HCEC 1CT (cell line): ENCODE results near the gene SOWAHD.
"Not testable (repeated sequence)": the region's sequence is repeated elsewhere in the genome, so short reads cannot be mapped to it uniquely, and the experiment has no call there.

Experiments used
- DNase-seq: peaks from one replicate; pipeline ENCODE4 v3.0.0-alpha.2; 2017

The SOWAHD gene

DNA sequence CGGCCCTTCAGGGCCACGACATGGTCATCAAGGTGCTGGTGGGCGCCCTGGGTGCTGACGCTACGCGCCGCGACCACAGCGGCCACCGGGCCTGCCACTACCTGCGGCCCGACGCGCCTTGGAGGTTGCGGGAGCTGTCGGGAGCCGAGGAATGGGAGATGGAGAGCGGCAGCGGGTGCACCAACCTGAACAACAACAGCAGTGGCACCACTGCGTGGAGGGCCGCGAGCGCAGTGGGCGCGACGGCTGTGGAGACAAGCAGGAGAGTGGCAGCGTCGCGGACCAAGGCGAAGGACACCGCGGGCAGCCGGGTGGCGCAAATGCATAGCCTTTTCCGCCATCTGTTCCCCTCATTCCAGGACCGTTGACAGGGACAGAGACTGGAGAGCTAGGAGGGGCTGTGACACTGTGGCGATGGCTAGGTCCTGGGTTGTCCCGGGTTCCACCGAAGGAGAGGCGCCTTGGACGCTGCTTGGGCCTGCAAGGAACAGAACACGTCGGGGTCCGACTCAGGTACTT lies 919 bp downstream of the SOWAHD start:
- no peak for DNase-seq

DNA sequence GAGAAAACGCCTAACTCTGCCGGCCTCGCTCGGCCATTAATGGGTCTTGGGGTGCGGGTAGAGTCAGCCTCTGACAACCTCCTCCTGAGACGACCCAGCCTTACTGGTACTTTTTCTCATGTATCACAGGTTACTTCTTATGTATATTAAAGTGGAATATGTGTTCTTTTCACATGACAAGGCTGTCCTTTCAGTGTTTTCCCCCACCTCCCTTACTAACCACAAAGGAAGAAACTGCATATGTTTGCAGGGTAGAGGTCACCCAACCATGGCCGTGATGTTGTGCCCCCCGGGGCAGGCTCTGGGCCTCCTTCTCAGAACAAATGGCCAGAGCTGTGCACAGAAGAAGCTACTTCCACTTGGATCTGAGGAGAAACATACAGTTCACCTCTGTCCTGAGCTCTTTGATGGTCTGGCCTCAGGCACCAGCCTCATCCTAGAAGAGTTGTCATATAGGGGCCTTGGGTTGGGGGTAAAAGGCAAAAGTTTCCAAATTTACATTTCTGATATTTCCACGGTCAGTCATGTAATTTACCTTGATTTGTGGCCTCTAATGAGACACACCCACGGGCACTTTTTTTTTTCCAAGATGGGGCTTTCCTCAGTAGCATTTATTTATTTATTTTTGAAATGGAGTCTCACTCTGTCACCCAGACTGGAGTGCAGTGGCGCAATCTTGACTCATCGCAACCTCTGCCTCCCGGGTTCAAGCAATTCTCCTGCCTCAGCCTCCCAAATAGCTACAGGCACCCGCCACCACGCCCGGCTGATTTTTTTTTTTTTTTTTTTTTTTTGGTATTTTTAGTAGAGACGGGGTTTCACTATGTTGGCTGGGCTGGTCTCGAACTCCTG lies 1.9 kb downstream of the SOWAHD start:
- no peak for DNase-seq

DNA sequence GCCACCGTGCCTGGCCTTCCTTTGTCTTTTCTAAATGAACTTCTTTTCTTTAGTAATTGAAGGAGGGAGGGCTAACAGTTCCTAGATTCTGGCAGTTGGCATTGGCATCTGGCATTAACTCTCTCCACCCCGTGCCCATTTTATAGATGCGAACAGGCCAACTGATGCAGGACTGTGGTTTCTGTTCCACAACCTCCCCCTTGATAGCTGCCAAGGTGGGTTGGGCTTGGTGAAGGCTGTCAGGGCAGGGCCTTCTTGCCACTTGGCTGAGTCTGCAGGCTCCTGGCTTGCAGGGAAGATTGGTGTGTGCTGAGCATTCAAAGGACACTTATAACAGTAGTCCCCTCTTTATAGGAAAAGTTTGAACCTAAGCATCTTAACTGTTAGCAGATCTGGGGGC lies 4.3 kb downstream of the SOWAHD start:
- no peak for DNase-seq

DNA sequence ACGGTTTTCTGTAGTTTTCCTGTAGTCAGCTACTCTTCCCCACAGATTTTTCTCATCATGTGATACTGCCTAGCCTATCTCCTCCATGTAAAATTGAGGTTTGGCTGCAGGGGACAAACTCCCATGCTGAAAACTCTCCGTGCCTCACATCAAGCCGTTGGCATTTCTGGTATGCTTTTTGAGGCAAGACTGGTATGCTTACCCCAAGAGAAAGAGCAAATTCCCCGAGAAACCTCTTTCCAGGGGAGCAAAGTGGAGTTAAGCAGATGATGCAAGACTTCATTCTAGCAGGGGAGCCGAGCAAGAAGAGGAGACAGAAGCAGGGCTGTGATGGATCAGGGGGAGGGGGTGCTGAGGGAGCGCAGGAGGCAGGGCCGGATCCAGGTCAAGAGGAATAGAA lies 4.8 kb downstream of the SOWAHD start:
- DNase-seq = peak; percentile 36

DNA sequence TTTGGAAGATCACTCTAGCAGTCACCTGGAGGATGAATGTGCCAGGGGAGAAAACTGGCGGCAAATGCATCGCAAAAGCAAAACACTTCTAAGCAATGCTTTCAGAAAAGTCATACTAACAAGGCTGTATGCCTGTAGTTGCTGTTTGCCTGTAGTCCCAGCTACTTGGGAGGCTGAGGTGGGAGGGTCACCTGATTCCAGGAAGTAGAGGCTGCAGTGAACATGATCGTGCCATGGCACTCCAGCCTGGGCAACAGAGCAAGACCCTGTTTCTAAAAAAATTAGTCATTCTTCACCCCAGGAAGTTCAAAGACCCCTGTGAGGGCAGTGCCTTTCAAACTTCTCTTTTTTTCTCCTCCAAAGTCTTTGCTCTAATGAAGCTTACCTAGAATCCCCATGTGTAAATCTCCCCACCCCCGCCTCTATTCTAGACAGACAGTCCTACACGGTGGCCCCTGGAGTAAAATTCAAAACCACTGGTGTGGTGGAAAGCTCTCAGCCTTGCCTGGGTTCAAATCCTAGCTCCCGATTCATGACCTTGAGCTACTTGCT lies 5.5 kb downstream of the SOWAHD start:
- DNase-seq = no peak

DNA sequence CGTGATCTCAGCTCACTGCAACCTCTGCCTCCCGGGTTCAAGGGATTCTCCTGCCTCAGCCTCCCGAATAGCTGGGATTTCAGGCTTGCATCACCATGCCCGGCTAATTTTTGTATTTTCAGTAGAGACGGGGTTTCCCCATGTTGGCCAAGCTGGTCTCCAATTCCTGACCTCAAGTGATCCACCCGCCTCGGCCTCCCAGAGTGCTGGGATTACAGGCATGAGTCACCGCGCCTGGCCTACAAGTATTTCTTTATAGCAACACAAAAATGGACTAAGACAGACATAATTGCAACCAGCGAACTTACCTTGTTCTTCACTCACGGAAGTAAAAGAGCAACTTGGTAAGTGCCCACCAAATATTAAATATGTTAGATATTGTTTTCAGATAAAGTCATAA lies 10.0 kb downstream of the SOWAHD start:
- DNase-seq = peak; percentile 28

DNA sequence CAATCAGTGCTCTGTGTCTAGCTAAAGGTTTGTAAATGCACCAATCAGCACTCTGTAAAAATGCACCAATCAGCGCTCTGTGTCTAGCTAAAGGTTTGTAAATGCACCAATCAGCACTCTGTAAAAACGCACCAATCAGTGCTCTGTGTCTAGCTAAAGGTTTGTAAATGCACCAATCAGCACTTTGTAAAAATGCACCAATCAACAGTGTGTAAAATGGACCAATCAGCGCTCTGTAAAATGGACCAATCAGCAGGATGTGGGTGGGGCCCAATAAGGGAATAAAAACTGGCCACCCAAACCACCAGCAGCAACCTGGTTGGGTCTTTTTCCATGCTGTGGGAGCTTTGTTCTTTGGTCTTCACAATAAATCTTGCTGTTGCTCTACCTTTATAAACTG lies 11.0 kb downstream of the SOWAHD start:
- not testable (repeated sequence) for DNase-seq

DNA sequence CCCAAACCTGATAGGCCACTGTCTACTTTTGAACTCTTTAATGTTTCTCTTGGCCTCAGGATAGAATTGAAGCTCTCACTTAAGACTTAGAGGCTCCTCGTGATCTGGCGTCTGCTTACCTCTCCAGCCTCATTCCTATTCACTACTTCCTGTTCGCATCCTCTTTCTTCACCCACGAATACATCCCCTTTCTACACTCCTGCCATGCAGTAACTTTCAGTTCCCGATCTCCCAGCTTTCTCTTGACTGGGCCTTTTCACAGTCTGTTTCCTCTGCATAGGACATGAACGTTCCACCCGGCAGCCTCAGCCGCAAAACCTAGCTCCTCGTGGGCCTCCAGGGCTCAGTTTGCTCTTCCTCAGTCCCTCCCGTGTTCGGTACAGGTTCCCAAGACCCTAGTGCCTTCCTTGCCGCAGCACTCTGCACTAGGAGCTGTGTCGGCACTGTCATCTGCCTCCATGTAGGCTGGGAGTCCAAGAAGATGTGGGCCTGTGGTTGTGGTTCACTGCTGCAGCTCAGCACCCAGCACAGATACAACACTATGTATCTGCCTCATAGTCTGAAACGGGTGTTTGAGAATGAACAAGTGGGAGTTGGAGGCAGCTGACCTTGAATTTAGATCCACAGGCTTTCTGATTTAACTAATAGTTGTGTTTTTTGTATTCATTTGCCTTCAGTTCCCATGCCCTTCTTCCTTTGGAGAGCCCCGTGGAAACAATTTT lies 17.3 kb downstream of the SOWAHD start:
- DNase-seq = no peak

DNA sequence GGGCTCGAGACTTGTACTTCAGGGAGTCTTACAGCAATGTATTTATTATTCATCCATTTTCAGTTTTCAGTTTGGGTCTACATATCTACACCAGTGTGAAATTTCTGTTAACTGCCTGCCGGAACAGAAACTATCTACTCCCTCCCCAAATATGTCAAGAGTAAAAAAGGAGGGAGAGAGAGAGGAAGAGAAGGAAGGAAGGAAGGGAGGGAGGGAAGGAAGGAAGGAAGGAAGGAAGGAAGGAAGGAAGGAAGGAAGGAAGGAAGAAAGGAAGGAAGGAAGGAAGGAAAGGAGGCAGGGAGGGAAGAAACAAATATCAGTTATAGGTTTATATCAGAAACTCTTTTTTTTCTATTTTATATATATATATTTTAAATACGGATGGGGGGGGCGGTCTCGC lies 20.4 kb downstream of the SOWAHD start:
- no peak for DNase-seq

DNA sequence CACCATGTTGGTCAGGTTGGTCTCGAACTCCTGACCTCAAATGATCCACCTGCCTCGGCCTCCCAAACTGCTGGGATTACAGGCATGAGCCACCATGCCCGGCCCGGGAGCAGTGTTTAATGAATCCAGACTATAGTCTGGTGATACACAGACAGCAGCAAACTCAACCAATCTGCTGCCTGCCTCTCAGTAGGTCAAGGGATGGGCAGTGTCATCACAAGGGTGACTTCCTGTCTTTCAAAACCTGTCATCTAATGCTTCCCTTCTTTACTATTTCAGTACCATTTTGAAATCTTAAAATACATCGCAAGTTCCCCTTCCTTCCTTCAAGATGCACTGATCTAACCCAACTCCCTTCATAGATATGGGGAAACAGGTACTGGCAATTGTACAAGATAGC lies 24.6 kb downstream of the SOWAHD start:
- DNase-seq = no peak

DNA sequence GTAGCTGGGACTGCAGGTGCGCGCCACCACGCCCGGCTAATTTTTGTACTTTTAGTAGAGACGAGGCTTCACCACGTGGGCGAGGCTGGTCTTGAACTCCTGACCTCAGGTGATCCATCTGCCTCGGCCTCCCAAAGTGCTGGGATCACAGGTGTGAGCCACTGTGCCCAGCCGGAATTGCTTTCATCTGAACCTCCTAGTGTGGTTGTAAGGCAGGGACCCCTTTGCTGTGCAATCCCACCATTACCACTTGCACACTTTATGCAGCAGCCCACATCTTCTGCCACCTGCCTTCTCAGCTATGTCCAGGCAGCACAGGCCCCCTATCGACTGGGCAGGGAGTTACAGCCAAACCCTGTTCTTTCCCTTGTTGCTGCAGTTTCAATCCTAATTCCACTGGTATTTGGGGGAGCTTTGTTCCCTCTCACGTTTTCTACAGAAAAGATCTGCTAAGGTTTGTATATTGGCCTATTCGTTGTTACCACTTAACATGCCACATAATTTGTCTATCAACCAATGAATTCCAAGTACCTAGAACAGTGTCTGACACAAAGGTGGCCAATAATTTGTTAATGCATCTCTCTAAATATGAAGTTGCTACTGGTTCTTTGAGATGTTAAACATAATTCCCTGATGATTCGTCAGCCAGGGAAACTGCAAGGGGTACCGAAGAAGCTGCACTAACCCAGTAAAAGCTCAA lies 26.5 kb downstream of the SOWAHD start:
- peak; percentile 35 for DNase-seq

DNA sequence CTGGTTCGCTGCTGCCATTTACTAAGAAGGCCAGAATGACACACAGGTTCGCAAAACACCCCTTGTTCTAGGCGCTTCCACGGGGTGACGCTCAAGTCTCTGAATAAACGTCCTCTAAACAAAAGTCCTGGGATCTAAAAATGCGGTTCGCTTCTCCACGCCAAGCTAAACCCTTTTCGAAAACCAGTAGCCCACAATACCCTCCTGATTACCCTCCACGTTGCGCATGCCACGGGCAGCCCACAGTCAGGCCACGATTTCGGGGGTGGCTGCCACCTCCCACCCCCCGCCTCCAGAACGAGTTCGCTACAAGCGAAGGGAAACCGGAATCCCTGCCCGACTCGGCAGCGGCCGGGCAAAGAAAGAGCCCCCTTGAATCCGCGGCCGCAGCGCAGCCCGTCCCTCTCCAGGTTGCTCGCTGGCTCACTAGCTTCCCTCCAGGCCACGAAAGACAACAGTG lies 32.6 kb downstream of the SOWAHD start:
- DNase-seq = peak; percentile 55

DNA sequence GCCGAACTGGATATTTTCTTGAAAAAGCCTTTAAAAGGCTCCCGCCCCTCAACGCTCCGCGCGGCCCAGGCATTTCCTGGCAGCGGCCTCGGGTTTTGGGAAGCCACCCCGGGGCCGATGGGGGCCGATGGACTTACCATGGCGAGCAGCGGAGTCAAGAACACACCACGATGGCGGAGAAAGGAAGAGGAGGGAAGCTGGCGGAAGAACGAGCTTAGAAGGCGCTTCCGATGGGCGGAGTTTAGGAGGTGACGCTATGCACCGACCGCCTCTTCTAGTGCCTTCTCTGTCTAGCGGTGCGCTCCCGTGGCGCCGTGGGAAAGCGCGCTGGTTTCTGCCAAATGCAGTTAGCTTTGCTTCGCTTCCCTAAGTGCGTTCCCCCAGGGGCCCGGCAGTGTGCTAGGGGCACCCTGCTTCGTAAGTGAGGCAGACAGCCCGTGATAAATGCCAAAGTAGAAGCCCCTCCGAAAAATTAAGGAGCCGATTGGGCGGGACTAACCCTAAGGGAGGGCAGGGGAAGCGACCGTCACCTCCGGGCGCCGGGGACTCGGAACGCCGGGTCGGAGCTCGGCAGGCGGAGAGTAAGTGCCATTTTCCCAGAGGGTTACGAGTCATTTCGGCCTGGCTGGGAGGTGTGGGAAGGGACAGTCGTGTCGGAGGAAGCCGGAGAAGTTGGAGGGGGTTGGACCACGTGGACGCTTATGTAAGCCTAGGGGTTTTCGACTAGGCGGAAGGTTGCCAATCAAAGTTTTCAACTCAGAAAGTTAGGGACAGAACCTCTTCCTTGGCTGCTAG lies 33.2 kb downstream of the SOWAHD start, which contains the start of gene RPL39:
Gene RPL39, minus strand, starts transcription at position 194 of the 795 bp plus-strand sequence. Its CDS starts 54 bp downstream, at position 140.
- DNase-seq = peak; percentile 85

DNA sequence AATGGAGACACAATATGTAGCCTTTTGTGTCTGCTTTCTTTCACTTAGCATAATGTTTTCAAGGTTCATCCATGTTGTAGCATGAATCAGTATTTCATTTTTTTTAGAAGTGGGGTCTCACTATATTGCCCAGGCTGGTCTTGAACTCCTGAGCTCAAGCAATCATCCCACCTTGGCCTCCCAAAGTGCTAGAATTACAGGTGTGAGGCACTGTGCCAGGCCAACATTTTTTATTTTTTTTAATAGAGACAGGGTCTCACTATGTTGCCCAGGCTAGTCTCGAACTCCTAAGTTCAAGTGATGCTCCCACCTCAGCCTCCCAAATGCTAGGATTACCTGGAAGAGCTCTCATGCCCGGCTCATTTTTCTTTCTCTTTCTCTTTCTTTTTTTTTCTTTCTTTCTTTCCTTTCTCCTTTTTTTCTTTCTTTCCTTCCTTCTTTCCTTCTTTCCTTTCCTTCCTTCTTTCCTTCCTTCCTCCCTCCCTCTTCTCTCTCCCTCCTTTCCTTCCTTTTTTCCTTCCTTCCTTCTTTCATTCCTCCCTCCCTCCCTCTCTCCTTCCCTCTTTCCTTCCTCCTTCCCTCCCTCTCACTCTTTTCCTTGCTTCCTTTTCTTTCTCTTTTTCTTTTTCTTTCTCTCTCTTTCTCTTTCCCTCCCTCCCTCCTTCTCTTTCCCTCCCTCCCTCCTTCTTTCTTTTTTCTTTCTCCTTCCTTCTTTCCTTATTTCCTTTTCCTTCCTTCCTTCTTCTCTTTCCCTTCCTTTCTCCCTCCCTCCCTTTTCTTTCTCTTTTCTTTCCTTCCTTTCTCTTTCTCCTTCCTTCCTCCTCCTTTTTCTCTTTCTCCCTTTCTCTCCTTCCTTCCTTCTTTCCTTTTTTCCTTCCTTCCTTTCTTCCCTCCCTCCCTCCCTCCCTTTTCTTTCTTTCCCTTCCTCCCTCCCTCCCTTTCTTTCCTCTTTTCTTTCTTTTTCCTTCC lies 43.1 kb downstream of the SOWAHD start:
- no peak for DNase-seq

DNA sequence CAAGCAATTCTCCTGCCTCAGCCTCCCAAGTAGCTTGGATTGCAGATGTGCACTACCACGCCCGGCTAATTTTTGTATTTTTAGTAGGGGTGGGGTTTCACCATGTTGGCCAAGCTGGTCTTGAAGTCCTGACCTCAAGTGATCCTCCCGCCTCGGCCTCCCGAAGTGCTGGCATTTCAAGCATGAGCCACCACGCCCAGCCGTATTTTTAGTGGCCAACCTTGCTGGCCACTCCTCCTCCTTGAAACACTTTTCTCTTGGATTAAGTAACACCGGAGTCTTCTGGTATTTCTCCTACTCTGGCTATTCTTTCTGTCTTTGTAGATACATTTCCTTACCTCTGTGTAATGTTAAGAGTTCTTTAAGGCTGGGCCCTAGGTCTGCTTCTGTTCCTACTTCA lies 44.2 kb downstream of the SOWAHD start:
- DNase-seq = no peak

DNA sequence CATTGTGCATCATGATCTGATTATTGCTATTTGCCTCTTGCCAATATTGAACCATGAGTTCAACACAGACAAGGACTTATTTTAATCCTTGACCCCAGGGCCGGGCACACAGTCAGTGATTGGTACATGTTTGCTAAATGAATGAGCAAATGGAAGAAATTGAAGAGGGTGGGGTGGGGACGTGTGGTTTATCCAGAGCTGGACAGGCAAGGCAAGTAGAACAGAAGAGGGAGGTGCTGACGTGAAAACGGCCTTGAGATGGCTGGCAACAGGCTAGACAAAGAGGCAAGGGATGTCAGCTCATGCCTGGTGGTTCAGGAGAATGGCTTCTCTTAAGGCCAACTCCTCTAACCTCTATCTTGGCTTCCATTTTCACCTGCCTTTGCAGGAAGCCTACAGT lies 50.1 kb downstream of the SOWAHD start:
- DNase-seq = not testable (repeated sequence)

DNA sequence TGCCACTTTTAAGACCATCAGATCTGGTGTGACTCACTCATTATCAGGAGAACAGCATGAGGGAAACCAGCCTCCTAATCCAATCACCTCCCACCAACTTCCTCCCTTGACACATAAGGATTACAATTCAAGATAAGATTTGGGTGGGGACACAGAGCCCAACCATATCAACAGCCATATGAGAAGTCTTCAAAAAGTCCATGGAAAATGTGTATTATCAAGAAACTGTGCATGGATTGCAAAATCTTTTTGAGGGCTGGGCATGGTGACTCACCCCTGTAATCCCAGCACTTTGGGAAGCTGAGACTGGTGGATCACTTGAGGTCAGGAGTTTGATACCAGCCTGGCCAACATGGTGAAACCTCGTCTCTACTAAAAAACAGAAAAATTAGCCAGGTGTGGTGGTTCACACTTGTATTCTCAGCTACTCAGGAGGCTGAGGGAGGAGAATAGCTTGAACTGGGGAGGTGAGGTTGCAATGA lies 50.8 kb downstream of the SOWAHD start:
- DNase-seq = peak; percentile 1
